RWPE1 (cell line): Measurements from ENCODE around the gene ACOT11.

Experiments used
- CTCF ChIA-PET: fragments of 350-600 bp; sonication (Branson Sonifier 250); formaldehyde crosslinking; extraction: SDS; loops from one replicate; lab custom pipeline; 2021; lab: Yijun Ruan, JAX
- POLR2A ChIA-PET: fragments of 400-600 bp; formaldehyde crosslinking; extraction: SDS; loops from one replicate; lab custom pipeline; 2020; ENCODE audit warnings: antibody characterized with exemption; ENCODE audit not compliant: low non-redundant PET; lab: Yijun Ruan, JAX
- DNase-seq: peaks from one replicate; pipeline ENCODE4 v3.0.0; 2012; ENCODE audit warnings: low spot score
- H3K27ac ChIP-seq: fragments of 450-650 bp; 2 replicates; pipeline ENCODE4 v1.5.1; 2017
- TF ChIP-seq, protein P1 (sequence below): fragments of 450-650 bp; conservative IDR thresholded peaks from 2 replicates; pipeline ENCODE4 v1.5.1; 2017; ENCODE audit warnings: low read depth, mild to moderate bottlenecking

Gene ACOT11

DNA sequence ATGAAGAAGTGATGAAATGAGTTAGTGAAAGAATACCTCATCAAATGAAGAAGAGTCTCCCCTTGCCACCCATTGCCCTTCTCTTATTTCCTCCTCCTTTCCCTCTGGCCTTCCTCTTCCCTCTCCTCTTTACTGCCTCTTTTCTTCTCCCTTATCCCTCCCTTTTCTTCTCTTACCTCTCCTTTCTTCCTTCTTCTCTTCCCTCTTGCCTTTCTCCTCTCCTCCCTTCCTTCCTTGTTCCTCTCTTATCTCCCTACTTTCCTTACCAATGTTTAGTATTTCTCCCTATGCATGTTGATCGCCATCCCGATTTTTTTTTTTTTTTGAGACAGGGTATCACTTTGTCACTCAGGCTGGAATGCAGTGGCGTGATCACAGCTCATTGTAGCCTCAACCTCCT, 102.4 kb downstream of the ACOT11 start:
- CTCF ChIA-PET = no interaction called here

DNA sequence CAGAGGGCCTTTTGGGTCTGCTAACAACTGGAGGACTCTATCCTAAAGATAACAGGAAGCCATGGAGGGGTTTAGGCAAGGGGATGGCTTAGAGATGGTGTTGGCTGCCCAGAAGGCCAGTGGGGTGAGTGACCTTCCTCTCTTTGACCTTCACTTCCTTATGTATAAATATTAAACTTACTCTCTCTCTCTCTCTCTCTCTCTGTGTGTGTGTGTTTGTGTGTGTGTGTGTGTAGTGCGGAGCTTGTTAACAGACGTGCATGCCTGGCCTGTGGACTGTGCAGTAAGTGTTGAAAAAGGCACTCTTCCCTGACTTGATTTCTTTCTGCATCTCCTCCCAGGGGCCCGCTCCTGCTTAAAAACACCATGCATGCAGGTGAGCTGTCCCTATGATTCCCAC, 103.6 kb downstream of the ACOT11 start:
- ChIA-PET POLR2A (no interaction called here), CTCF (no interaction called here)
- no peak overlapping the region for H3K27ac ChIP-seq
- no peak for DNase-seq
- TF ChIP-seq, protein P1, sequence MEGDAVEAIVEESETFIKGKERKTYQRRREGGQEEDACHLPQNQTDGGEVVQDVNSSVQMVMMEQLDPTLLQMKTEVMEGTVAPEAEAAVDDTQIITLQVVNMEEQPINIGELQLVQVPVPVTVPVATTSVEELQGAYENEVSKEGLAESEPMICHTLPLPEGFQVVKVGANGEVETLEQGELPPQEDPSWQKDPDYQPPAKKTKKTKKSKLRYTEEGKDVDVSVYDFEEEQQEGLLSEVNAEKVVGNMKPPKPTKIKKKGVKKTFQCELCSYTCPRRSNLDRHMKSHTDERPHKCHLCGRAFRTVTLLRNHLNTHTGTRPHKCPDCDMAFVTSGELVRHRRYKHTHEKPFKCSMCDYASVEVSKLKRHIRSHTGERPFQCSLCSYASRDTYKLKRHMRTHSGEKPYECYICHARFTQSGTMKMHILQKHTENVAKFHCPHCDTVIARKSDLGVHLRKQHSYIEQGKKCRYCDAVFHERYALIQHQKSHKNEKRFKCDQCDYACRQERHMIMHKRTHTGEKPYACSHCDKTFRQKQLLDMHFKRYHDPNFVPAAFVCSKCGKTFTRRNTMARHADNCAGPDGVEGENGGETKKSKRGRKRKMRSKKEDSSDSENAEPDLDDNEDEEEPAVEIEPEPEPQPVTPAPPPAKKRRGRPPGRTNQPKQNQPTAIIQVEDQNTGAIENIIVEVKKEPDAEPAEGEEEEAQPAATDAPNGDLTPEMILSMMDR = no peak

More for the DNA sequence above, 102.4 kb downstream of the ACOT11 start:
- TF ChIP-seq, protein P1 = no peak
- no peak overlapping the region for H3K27ac ChIP-seq
- POLR2A ChIA-PET = no interaction called here
- no peak for DNase-seq

DNA sequence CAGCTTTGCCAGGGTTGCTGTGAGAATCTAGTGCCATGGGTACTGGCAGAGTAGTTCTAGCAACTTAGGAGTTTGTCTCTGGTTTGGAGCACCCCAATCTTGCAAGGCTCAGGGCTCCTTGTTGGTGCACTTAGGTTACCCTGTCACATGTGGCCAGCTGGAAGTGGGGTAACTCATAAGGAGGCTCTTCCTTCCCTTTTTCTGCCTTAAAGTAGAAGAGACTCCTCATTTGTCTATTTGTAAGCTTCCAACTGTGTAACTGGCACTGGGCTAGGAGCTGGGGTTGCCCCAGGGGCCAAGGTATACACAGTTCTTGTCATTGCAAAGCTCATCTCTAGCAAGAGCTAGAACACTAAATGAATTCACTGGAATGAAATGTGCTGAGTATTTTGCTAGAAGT, 104.1 kb downstream of the ACOT11 start:
- no peak for DNase-seq
- TF ChIP-seq, protein P1 = no peak
- ChIA-PET CTCF (interaction anchor here (0.5 kb wide), 1 partner anchor 70 kb away, joined by 3 read pairs; no protein-coding TSS in a partner anchor), POLR2A (no interaction called here)
- no peak overlapping the region for H3K27ac ChIP-seq

DNA sequence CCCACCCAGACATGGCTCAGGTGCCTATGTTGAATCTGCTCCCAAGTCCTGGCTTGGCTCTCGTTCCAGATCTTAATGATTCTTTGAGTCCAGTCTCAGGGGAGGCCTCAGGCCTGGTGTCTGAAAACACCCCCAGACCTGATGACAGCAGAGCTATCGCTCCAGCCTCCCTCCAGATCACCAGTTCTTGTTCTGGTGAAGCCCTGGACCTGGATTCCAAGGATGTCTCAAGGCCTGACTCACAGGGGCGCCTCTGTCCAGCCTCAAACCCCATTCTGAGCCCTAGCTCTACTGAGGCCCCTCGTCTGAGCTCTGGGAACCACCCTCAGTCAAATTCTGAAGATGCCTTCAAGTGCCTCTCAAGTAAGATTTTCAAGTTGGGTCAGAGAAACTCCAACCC, 105.0 kb downstream of the ACOT11 start:
- no peak for DNase-seq
- no peak overlapping the region for H3K27ac ChIP-seq
- POLR2A ChIA-PET = no interaction called here
- CTCF ChIA-PET = no interaction called here
- TF ChIP-seq, protein P1 = no peak

DNA sequence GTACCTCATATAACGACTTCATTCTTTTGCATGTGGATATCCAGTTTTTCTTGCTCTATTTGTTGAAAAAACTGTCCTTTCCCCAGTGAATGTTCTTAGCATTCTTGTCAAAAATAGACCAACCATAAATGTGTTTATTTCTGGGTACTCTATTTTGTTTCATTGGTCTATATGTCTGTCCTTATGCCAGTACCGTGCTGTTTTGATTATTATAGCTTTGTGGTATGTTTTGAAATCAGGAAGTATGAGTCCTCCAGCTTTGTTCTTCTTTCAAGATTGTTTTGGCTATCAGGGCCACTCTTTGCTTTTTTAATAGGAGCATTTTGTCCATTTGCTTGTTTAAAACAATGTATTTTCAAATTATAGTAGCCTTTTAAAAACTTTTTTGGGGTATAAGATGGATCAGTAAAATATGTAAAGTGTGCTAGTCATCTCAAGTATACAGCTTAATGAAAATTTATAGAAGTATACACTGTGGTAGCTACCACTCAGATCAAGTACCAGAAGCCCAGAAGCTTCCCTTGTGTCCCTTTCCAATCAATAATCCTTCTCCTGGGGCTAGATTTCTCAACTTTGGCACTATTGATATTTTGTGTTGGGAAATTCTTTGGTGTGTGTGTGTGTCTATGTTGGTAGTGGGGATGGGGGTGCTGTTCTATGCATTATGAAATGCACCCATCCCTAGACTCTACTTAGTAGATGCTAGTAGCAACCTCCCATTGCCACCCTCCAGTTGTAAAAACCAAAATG, 110.3 kb downstream of the ACOT11 start:
- ChIA-PET CTCF (no interaction called here), POLR2A (no interaction called here)
- DNase-seq = no peak
- no peak overlapping the region for H3K27ac ChIP-seq
- TF ChIP-seq, protein P1 = no peak
